HepG2 (cell line): ENCODE data around the gene SF3B6. TPM values are rescaled to one million over a fixed set of nuclear protein-coding genes. Genes with fewer than 3 reads are reported as not detected.

Experiments
- ATAC-seq: fragments of 200-7000 bp; cut with Tn5 transposase; 3 replicates; pipeline ENCODE4 v1.9.1; 2020; ENCODE audit warnings: mild to moderate bottlenecking, moderate library complexity
- BruUV-seq: library from RNA; stranded (reverse); fragments of 400-500 nt; replicated peaks from 2 replicates; lab custom pipeline; 2021; lab: Mats Ljungman, UMichigan
- CTCF ChIA-PET: fragments of 300-600 bp; formaldehyde crosslinking; extraction: SDS; loops from one replicate; lab custom pipeline; 2021; ENCODE audit warnings: low total read pairs, inconsistent platforms, low intra/inter-chr PET ratio; lab: Yijun Ruan, JAX
- POLR2A ChIA-PET: fragments of 350-600 bp; sonication (Branson Sonifier 250); formaldehyde crosslinking; loops from one replicate; lab custom pipeline; 2020; ENCODE audit warnings: antibody characterized with exemption, inconsistent platforms; lab: Yijun Ruan, JAX
- DNase-seq: peaks from one replicate; pipeline ENCODE4 v3.0.0-alpha.2; 2015; ENCODE audit warnings: low spot score
- FAIRE-seq: peaks from 3 replicates; lab custom pipeline; 2011; peaks lifted over from hg19 to GRCh38; lab: Jason Lieb, UNC
- H2AFZ ChIP-seq: one replicate; pipeline ENCODE4 v1.6.1; 2011; ENCODE audit warnings: low read length, inconsistent platforms
- H3K27ac ChIP-seq: fragments of 300-600 bp; 3 replicates; pipeline ENCODE4 v1.8.0; 2011; ENCODE audit warnings: mixed run types, mild to moderate bottlenecking, mixed read lengths, low read length, inconsistent platforms; ENCODE audit not compliant: insufficient read depth; ENCODE audit errors: extremely low read length
- H3K27me3 ChIP-seq, 2 experiments: fragments of 200-600 bp in 1 of 2; 2 replicates in 1 of 2; 3 replicates in 1 of 2; pipeline versions ENCODE4 v1.6.0 to v1.8.0; 2011; ENCODE audit warnings: low read length in 2 of 2, mild to moderate bottlenecking in 2 of 2, moderate library complexity in 2 of 2, inconsistent platforms in 1 of 2; ENCODE audit not compliant: insufficient read depth in 2 of 2, control insufficient read depth in 1 of 2
- H3K36me3 ChIP-seq, 2 experiments: fragments of 200-600 bp in 1 of 2; replicated peaks in 1 of 2; 2 replicates in 1 of 2; 3 replicates in 1 of 2; pipeline versions ENCODE4 v1.5.1 to v1.8.0; 2011; ENCODE audit warnings: low read length in 2 of 2, inconsistent platforms in 1 of 2; ENCODE audit not compliant: insufficient read depth in 2 of 2, control insufficient read depth in 1 of 2
- H3K4me1 ChIP-seq: 2 replicates; pipeline ENCODE4 v1.5.1; 2012; ENCODE audit warnings: low read length, inconsistent platforms; ENCODE audit not compliant: insufficient read depth
- H3K4me2 ChIP-seq: 2 replicates; pipeline ENCODE4 v1.6.0; 2011; ENCODE audit warnings: low read depth, low read length, inconsistent platforms
- H3K4me3 ChIP-seq, 3 experiments: fragments of 200-600 bp in 1 of 3; sonication (generic), shearing (Covaris generic) in 1 of 3; replicated peaks in 1 of 3; 2 replicates each; pipeline ENCODE4 v1.5.1; 2011 to 2016; ENCODE audit warnings: low read length in 3 of 3, inconsistent platforms in 2 of 3, low read depth in 2 of 3, mild to moderate bottlenecking in 2 of 3, control low read depth in 1 of 3, mixed read lengths in 1 of 3; ENCODE audit not compliant: insufficient read depth in 1 of 3
- H3K79me2 ChIP-seq: one replicate; pipeline ENCODE4 v1.6.1; 2011; ENCODE audit warnings: low read length, inconsistent platforms; ENCODE audit not compliant: insufficient read depth
- H3K9ac ChIP-seq: 2 replicates; pipeline ENCODE4 v1.6.0; 2011; ENCODE audit warnings: mild to moderate bottlenecking, low read depth, low read length, inconsistent platforms; ENCODE audit not compliant: insufficient read depth
- H3K9me3 ChIP-seq: 2 replicates; pipeline ENCODE4 v1.5.1; 2012; ENCODE audit warnings: mild to moderate bottlenecking, low read length
- H4K20me1 ChIP-seq: 2 replicates; pipeline ENCODE4 v1.6.0; 2011; ENCODE audit warnings: inconsistent platforms, mild to moderate bottlenecking, low read length, moderate library complexity; ENCODE audit not compliant: insufficient read depth
- CERS6 ChIP-seq: sonication (generic); formaldehyde crosslinking; IDR thresholded peaks from 2 replicates; pipeline ENCODE4 v1.5.0; 2020; ENCODE audit warnings: missing genetic modification reagents
- MATR3 ChIP-seq: sonication (generic); formaldehyde crosslinking; IDR thresholded peaks from 2 replicates; pipeline ENCODE4 v1.4.0; 2020; ENCODE audit warnings: missing genetic modification reagents
- PHB2 ChIP-seq: fragments of 450-650 bp; IDR thresholded peaks from 2 replicates; pipeline ENCODE4 v1.6.1; 2018; ENCODE audit not compliant: partially characterized antibody
- YY1 ChIP-seq: IDR thresholded peaks from 2 replicates; pipeline ENCODE4 v1.6.1; 2011; ENCODE audit warnings: low read length, low read depth, moderate library complexity, mild to moderate bottlenecking; ENCODE audit not compliant: insufficient read depth, insufficient replicate concordance
- ZNF280B ChIP-seq: sonication (generic); formaldehyde crosslinking; IDR thresholded peaks from 2 replicates; pipeline ENCODE4 v1.5.0; 2020; ENCODE audit warnings: missing genetic modification reagents, mild to moderate bottlenecking, borderline replicate concordance
- ZSCAN5A ChIP-seq: sonication (generic); formaldehyde crosslinking; IDR thresholded peaks from 2 replicates; pipeline ENCODE4 v1.8.0; 2022; ENCODE audit warnings: mild to moderate bottlenecking, missing genetic modification reagents, borderline replicate concordance
- in situ Hi-C: cut with HindIII; loops from 2 replicates; pipeline ENCODE4 v1.10.0; 2017; ENCODE audit warnings: low pct_unique_long_range_greater_than_20kb; ENCODE audit not compliant: extremely low pct_ligation_motif_present
- intact Hi-C: fragments of 100-400 bp; cut with micrococcal nuclease; formaldehyde crosslinking; loops from one replicate; pipeline ENCODE4 v1.10.0; 2022; ENCODE audit not compliant: unreplicated experiment
- polyA plus RNA-seq, 8 experiments: library from polyadenylated mRNA; depleted of rRNA in 3 of 8; stranded (reverse) in 7 of 8; unstranded in 1 of 8; fragments of >200 nt; fragmentation: Illumina TruSeq in 4 of 8; extraction: Trizol in 4 of 8; gene quantifications; 2 replicates each; pipeline versions ENCODE4 v1.2.1 to v1.2.3, GENCODE V29; 2011 to 2016; ENCODE audit warnings: low read depth in 4 of 8, missing spikeins in 1 of 8, mixed read lengths in 1 of 8; ENCODE audit not compliant: insufficient read depth in 1 of 8
- total RNA-seq, 5 experiments: library from RNA; depleted of rRNA; stranded (reverse); fragments of >200 nt; fragmentation: Illumina TruSeq; extraction: Trizol; gene quantifications; 2 replicates each; pipeline ENCODE4 v1.2.3, GENCODE V29; 2016; ENCODE audit warnings: low read depth in 1 of 5

Gene SF3B6
- total and polyA plus RNA-seq, 2 of the 13 experiments (the other 11 are each of a cell fraction or from before 2014, with no cell fraction given) = 177 to 182 TPM

GRCh38 chr2:24106786-24107185, 30.7 kb upstream of the SF3B6 start:
- Histone ChIP-seq H2AFZ (no peak overlapping the region), H3K27me3 (peaks cover 0 to 8% of the 10 kb centered on the region in 2 experiments; a peak in 1 of 5 replicates), H3K9ac (no peak overlapping the region), H3K4me2 (no peak overlapping the region), H3K9me3 (peaks cover 9% of the 10 kb centered on the region; the same call in 1 of the 2 replicates), H3K4me1 (peaks cover 31% of the 10 kb centered on the region), H3K27ac (no peak overlapping the region), H3K36me3 (no peaks in the 10 kb centered on the region), H3K4me3 (no peak overlapping the region), H4K20me1 (no peaks in the 10 kb centered on the region), H3K79me2 (no peaks in the 10 kb centered on the region)
- ChIA-PET CTCF (no interaction called here), POLR2A (interaction anchor here (4.3 kb wide), 1 partner anchor 23 kb away, joined by 22 read pairs; the partner anchor contains the start of gene TP53I3)
- no peak for DNase-seq
- intact Hi-C loops = no loop called here
- FAIRE-seq = no peak
- TF ChIP-seq MATR3 (CRISPR knock-in tag) (no peak), ZSCAN5A (no peak), YY1 (no peak), PHB2 (no peak), CERS6 (CRISPR knock-in tag) (no peak), ZNF280B (CRISPR knock-in tag) (no peak)
- in situ Hi-C loops = no loop called here
- ATAC-seq = no peak
- BruUV-seq = no TSS peak
